SW480 (cell line): Measurements from ENCODE around the gene RAD9A.
A peak's percentile ranks its signal among the peaks of the same experiment; 100 is the strongest.
"Not testable (repeated sequence)": the region's sequence is repeated elsewhere in the genome, so short reads cannot be mapped to it uniquely, and the experiment has no call there.

ENCODE experiments used
- DNase-seq: peaks from one replicate; pipeline ENCODE4 v3.0.0-alpha.2; 2016; ENCODE audit warnings: low spot score

RAD9A gene

DNA sequence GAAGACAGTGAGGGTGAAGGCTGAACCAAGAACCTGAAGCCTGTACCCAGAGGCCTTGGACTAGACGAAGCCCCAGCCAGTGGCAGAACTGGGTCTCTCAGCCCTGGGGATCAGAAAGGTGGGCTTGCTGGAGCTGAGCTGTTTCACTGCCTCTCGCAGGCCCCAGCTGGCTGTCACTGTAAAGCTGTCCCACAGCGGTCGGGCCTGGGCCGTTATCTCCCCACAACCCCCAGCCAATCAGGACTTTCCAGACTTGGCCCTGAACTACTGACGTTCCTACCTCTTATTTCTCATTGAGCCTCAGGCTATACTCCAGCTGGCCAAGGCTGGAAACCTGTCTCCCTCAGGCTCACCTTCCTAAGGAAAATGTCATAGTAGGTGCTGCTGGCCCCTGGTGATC, 5.8 kb downstream of the RAD9A start:
- DNase-seq = no peak

DNA sequence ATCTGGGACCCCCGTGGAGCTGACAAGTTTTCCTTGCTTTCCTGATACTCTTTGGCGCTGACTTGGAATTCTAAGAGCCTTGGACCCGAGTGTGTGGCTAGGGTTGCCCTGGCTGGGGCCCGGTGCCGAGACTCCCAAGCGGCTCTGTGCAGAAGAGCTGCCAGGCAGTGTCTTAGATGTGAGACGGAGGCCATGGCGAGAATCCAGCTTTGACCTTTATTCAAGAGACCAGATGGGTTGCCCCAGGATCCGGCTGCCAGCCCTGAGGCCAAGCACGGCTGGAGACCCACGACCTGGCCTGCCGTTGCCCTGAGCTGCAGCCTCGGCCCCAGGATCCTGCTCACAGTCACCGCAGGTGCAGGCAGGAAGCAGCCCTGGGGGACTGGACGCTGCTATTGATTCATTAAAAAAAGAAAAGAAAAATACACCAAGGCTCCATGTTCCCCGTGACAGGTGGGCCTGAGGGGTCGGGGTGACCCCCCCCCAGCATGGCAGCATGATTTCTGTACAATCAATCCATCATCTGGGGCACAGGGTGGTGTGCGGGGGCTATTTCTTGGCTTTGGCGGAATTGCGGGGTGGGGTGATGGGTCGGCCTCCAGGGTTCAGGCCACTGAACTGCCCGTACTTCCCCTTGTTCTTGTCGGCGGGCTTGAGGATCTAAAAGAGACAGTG, 6.3 kb downstream of the RAD9A start:
- DNase-seq = no peak

DNA sequence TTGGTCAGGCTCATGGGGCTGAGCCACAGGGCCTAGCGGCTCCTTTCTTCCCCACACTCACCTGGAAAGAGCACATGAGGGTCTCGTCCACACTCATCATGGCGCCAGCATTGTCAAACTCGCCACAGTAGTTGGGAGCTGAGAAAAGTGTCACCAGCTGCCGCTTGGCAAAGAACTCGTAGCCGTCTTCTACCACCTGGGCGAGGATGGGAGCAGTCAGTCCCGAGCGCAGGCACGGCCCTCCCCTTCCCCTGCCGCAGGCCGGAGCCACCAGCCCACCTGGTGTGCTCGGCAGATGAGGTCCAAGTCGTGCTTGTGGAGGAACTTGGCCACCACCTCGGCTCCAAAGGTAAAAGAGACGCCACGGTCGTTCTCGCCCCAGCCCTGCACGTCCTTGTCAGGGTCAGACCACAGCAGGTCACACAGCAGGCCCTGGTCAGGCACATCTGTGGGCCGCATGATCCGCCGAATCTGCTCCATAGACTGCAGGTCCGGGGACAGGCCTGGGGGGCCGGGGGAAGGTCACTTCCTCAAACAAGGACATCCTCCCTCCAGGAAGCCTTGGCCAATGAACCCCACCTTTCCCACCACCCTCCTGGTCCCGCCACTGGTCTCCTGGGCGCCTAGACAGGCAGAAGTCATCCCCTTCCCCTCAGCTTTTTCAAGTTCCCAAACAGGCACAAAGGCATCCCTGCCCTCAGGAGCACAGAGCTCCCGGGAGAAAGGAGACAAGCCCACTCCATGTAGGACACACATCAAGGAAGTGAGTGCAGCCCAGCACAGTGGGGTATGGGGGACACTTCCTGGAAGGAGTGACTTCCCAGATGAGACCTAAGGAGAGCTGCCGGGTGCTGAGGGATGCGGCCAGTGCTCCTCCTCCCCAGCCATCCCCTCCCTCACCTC, 7.1 kb downstream of the RAD9A start:
- DNase-seq = no peak

DNA sequence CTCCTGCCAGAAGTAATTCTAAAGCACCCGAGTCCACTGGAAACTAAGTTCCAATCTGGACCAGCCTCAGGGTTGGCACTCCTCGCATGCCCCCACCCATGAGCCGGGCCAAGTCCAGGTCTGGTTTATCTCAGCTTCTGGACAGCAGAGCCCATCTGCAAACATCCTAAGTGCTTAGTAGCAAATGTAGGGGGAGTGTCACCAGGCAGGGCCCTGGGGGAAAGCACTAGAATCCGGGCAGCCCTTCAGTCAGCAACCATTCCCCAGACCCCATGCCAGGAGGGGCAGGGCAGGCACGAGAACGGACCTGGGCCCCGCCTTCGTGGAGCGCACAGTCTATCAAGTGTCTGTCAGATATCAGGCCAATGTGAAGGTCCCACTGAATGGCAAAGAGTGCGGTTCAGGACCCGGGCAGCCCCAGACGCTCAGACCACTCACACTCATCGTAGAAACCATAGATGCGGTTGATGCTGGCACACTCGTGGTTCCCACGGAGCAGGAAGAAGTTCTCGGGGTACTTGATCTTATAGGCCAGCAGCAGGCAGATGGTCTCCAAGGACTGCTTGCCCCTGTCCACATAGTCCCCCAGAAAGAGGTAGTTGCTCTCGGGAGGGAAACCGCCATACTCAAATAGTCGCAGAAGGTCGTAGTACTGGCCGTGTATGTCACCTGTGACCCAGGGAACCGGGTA, 8.6 kb downstream of the RAD9A start:
- DNase-seq = no peak

DNA sequence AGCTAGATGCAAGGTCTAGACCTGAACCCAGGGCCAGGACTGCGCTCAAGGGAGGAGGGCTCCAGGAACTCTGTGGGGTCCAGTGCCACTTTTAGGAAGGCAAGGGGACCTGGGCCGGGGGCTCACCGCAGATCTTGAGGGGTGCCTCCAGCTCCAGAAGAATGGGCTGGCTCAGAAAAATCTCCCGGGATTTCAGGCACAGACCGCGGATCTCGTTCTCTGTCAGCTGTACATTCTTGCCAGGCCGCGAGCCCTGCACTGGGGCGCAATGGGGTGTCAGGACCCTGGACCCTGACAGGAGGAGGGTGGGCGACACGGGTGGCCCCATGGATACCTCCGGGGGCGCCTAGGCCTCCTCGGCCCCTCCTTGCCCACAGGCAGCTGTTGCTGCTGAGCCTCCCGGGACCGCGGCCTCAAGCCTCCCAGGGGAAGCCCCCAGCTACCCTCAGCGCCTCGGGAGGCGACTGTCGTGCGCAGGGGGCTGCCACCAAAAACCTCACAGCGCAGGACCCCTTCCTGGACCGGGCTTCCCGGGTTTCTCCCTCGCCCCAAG, 9.2 kb downstream of the RAD9A start:
- DNase-seq = no peak

DNA sequence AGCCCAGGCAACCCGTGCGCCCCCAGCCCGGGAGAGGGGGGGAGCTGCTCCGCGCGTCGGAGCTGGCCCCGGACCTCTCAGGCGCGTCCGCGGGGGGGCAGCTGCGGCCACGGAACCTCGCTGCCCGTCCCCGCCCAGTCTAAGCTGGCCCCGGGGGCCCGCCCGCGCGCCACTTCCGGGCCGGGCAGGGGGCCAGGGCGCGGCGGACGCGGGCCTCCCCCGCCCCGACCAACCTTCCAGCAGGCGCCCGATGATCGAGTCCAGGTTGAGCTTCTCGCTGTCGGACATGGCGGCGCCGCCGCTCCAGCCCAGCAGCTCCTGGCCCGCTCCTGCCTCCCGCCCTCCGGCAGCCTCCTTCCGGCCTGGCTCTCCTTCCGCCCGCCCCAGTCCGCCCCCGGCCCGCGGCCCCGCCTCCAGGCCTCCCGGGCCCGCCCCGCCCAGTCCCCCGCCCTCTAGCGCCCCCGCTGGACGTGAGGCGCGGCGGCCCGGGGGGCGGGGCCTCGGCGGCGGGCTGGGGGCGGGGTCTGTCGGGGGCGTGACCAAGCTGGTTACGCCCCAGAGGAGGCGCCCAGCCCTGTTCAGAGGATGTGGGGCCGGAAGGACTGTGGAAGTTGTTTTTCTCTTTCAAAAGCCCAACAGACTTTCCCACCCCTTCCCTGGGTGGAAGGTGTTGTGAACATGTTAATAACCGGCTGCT, 9.9 kb downstream of the RAD9A start, which contains the start of gene PPP1CA:
Gene PPP1CA, minus strand, starts transcription at position 364 of the 697 bp plus-strand sequence. Its CDS starts 76 bp downstream, at position 288.
- peak; percentile 89 for DNase-seq

DNA sequence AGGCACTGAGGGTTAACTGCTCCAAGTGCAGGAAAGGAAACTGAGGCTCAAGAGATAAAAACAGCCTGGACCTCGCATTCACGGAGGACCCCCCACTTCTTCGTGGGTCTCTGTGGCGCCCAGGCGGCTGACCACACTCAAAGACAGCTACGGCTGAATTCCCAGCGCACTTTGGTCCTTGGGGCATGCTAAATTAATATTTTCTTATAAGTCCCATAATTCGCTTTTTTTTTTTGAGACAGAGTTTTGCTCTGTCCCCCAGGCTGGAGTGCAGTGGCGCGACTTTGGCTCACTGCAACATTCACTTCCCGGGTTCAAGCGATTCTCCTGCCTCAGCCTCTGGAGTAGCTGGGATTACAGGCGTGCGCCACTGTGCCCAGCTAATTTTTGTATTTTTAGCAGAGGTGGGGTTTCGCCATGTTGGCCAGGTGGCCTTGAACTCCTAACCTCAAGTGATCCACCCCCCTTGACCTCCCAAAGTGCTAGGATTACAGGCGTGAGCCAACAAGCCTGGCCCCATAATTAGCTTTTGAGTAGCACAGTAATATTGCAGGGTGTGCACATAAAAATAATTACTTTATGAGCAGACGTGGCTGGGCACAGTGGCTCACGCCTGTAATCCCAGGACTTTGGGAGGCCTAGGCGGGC, 10.5 kb downstream of the RAD9A start:
- DNase-seq = not testable (repeated sequence)

DNA sequence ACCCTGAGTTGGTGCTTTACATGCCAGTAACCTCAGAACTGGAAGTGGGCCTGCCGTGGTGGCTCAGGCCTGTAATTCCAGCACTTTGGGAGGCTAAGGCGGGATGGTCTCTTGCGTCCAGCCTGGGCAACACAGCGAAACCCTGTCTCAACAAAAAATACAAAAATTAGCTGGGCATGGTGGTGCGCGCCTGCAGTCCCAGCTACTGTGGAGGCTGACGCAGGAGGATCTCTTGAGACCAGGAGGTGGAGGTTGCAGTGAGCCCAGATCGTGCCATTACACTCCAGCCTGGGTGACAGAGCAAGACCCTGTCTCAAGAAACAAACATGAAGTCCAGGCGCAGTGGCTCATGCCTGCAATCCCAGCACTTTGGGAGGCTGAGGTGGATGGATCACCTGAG, 11.3 kb downstream of the RAD9A start:
- not testable (repeated sequence) for DNase-seq

DNA sequence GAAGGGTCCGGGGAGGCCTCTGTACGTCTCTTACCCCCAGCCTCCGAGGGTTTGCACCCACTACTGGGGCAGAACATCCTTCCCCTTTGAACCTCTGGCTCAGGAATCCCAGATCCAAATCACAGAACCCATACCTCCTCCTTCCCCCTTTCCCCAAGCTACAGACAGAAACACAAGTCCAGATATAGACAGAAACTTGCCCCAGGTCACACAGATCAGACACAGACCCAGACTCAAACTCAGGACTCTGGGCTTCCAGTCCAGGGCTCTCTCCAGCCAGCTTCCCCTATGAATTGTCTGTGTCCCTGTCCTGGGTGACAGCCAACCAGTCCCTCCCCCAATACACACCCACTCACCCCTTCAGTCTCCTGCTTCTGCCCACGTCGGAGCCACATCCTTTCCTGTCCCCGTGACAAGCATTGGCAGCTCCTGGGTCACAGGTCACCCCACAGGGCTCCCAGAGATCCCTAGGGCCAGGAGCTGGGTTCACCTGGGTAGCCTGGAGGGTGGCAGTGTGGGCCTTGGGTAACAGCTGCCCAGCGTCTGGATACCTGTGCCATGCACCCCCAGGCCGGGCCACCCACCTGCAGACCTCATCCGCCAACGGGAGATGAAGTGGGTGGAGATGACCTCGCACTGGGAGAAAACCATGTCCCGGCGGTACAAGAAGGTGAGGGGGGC, 12.9 kb downstream of the RAD9A start:
- no peak for DNase-seq

DNA sequence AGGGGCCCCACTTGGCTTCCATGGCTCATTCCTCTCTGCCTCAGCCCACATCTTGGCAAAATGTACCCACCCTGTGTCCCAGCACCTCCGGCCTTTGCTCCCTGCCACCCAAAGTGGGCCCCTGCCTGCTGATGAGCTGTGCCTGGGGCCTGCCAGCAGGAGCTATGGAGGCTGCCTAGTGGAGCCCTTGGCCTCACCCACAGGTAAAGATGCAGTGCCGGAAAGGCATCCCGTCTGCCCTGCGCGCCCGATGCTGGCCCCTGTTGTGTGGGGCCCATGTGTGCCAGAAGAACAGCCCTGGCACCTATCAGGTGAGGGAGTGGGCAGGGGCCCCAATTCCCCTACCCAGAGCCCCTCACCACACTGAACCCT, 13.4 kb downstream of the RAD9A start:
- DNase-seq = no peak

DNA sequence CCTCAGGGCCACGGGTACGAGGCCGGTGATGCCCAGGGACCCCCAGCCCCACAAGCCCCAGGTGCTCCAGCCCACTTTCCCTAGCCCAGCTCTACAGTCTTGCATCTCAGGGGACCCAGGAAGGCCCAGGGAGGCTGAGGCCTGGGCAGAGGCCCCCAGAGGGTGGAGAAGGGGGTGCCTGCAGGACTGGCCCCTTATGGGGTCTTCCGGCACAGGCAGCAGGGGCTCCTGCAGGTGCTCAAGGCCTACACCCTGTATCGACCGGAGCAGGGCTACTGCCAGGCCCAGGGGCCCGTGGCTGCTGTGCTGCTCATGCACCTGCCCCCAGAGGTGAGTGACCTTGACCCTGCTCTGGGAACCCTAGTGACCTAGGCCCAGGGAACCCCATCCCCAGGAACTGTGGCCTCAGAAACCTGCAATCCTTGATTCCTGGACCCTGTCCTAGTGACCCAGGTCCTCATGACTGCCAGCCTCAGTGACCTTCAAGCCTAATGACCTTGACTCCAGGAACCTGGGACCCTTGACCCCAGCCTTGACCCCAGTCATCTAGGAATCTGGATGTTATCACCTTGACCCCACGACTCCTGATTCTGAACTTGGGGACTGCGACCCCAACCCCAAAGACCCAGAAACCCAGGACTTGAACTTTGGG, 14.0 kb downstream of the RAD9A start:
- no peak for DNase-seq

DNA sequence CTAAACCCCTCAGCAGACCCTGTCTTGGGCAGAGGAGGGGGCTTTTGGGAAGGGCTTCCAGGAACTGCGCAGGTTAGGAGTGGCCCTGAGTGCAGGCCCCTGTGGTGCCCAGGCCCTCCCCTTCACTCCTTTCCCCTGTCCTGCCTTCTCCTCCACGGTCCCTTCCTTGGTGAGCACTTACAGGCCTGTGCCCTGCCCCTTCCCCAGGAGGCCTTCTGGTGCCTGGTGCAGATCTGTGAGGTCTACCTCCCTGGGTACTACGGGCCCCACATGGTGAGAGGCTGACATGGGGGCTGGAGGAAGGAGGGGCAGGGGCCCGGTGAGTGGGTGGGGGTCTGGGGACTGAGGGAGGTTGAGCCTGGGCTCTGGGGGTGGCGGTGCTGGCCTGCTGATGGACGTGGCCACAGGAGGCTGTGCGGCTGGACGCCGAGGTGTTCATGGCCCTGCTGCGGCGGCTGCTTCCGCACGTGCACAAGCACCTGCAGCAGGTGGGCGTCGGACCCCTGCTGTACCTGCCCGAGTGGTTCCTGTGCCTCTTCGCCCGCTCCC, 14.7 kb downstream of the RAD9A start:
- no peak for DNase-seq

DNA sequence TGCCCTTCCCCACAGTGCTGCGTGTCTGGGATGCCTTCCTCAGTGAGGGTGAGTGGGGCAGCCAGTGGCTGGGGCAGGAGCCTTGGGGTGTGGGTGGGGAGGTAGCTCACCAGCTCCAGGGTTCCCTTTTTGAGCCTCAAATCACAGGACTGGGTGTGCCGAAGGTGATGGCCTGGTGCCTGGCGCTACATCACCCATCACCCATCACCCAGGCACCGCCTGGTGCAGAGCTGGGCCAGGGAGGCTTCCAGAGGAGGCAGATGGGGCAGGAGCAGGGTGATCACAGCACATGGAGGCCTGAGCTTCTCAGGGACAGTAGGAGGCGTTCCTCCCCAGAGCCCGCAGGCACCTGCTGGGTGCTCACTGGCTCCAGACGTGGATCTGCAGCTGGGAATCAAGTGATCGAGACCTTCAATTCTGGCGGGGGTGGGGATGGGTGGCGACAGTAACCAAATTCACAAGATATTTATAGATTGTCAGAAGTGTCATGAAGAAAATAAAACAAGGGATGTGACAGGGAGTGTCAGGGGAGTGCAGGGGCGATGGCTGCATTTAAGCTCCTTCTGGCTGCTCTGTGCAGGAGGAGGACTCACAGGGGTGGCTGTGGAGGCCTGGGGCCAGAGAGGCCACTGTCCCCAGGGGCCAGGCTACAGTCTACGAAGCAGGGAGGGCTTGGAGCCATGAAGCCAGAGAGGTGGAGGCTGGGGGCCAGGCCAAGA, 15.3 kb downstream of the RAD9A start:
- DNase-seq = no peak

DNA sequence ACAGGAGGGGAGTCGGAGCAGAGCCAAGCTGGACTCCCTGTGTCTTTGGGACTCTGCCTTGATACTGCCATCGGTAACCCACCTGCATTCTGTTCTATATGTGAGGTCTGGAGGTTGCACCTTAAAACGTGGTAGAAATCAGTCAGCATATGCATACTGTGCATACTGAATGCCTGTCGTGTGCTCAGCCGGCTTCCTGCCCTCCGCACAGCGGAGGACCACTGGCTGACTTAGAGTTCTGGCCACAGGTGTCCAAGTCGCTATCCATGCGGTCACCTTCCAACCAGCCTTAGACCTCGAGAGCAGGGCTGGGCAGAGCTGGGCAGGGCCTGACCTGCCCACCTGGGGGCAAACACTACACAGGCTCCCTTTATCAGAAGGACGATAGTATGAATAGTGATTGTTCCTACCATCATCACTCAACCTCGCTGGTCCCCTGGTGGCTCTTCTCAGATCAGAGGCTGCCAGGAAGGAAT, 15.9 kb downstream of the RAD9A start:
- no peak for DNase-seq

DNA sequence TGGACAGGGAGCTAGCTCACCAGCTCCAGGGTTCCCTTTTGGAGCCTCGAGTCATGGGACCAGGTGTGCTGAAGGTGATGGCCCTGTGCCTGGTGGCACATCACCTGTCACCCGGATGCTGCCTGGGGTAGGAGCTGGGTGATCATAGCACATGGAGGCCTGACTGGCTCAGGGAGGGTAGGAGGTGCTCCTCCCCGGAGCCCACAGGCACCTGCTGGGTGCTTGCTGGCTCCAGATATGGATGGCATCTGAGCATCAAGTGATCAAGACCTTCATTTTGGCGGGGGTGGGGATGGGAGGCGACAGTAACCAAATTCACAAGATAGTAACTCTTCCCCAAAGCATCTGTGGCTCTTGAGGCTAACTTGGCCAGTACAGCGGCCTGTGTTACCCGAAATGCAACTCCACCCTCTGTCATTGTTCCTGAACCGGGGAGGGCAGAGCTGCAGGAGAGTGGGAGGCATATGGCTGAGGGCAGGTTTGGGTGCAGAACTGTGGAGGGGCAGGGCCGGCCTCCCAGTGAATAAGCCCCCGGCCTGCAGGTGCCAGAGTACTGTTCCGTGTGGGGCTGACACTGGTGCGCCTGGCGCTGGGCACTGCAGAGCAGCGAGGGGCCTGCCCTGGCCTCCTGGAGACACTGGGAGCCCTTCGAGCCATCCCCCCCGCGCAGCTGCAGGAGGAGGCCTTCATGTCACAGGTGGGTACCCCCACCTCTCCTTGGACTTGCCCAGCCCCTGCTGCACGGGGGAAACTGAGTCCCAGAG, 16.8 kb downstream of the RAD9A start:
- DNase-seq = no peak

DNA sequence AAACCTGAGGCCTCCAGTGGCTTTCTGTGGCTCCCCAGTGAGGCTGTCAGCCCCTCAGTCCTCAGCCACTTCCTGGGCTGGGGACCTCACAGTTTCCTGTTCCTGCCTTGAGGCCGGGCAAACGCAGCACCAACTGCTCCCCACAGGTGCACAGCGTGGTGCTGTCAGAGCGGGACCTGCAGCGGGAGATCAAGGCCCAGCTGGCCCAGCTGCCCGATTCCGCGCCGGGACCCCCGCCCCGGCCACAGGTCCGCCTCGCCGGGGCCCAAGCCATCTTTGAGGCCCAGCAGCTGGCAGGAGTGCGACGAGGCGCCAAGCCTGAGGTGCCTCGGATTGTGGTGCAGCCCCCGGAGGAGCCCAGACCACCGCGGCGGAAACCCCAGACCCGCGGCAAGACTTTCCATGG, 17.5 kb downstream of the RAD9A start:
- no peak for DNase-seq

DNA sequence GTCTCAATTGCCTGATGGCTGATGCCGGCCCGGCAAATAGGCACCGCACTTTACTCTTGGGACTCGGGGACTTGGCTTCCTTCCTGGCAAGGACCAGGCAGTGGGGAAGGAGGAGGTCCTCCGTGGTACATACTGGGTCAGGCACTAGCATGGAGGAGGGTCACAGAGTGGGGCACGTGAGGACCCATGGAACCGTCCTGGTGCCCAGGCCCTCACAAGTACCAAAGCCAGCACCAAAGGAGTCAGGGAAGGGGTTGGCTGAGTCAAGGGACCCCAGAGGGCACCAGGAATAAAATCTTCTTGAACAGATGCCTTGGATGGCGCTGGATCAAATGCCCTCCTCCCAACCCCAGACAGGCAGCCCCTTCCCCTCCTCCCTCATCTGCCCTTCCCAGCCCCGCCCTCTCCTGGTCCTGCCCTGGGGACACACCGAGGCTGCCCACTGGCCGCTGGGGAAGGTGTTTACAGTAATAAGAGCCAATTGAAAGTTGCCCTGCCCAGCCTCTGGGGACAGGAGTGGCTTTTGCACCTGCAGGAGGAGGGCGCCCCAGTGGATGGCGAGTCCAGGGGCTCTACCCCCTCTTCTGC, 18.1 kb downstream of the RAD9A start:
- peak; percentile 41 for DNase-seq

DNA sequence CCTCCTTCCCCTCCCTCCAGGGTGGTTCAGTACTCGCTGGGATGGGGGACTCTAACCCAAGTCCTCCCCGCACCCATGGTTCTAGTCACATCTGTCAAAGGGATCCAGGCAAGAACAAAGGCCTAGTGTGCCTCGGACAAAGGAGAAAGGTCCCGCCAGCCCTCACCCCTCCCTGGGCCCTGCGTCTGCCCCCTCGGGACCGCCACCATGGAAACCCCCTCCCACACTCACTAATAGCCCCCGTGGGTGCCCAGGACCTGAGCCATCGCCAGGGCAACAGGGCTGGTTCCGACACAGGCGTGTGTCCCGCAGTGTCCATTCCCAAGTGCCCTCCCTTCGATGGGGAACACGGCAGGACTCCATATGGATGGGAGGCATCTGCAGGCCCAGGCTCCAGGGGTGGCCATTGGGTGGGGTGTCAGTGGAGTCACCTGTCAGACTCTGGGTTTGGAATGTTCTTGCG, 18.6 kb downstream of the RAD9A start:
- DNase-seq = no peak
